Liver (tissue), 3 donors: ENCODE results near the gene TEDC2.

Experiments used
- CTCF ChIP-seq: fragments of 150-350 bp; IDR thresholded peaks from 2 replicates; pipeline ENCODE4 v1.5.1; 2017; ENCODE audit warnings: improper control_type of control experiment, low read depth, low read length; ENCODE audit not compliant: missing input control
- RAD21 ChIP-seq, 2 donors: IDR thresholded peaks; 2 replicates each; pipeline ENCODE4 v1.6.1; 2016; ENCODE audit warnings: antibody characterized with exemption in 2 of 2, mild to moderate bottlenecking in 2 of 2
- SP1 ChIP-seq: IDR thresholded peaks from 2 replicates; pipeline ENCODE4 v1.6.1; 2018; ENCODE audit warnings: antibody characterized with exemption, mild to moderate bottlenecking
- donor health status: healthy.
- donor health status: healthy.

- no peak for TF ChIP-seq SP1
- no peak for TF ChIP-seq CTCF
- no peak for TF ChIP-seq RAD21 (IDR thresholded peaks at IDR 0.05)
These were observed 1.0 kb downstream of the TEDC2 start for GRCh38 chr16:2460916-2461315.
